Stomach smooth muscle (tissue), 2 donors: ENCODE data around the gene TAP2.

Experiments used
- H3K27ac ChIP-seq: one replicate; pipeline ENCODE4 v1.7.0; 2013; ENCODE audit warnings: mild to moderate bottlenecking, low read length, inconsistent platforms
- H3K27me3 ChIP-seq, 2 donors: one replicate each; pipeline ENCODE4 v1.7.0; 2013; ENCODE audit warnings: low read length in 2 of 2; ENCODE audit not compliant: insufficient read depth in 2 of 2, control insufficient read depth in 1 of 2
- H3K36me3 ChIP-seq, 2 donors: one replicate each; pipeline ENCODE4 v1.7.0; 2013; ENCODE audit warnings: low read length in 2 of 2; ENCODE audit not compliant: control insufficient read depth in 2 of 2, insufficient read depth in 2 of 2
- H3K4me1 ChIP-seq: one replicate; pipeline ENCODE4 v1.7.0; 2013; ENCODE audit warnings: low read length; ENCODE audit not compliant: control insufficient read depth, insufficient read depth
- H3K4me3 ChIP-seq, 2 donors: one replicate each; pipeline ENCODE4 v1.7.0; 2013; ENCODE audit warnings: low read length in 2 of 2
- H3K9ac ChIP-seq, 2 donors: one replicate each; pipeline ENCODE4 v1.7.0; 2013; ENCODE audit warnings: low read length in 2 of 2, mild to moderate bottlenecking in 1 of 2
- H3K9me3 ChIP-seq, 2 donors: one replicate each; pipeline ENCODE4 v1.7.0; 2013; ENCODE audit warnings: low read length in 2 of 2; ENCODE audit not compliant: control insufficient read depth in 2 of 2
- donor health status: healthy.
- donor health status: Pancreatic carcinoma.

Gene TAP2

GRCh38 chr6:32794510-32794909 lies 44.0 kb downstream of the TAP2 start:
- Histone ChIP-seq H3K27ac (no peak overlapping the region), H3K4me3 (no peak overlapping the region), H3K9me3 (peaks cover 0 to 6% of the 10 kb centered on the region in 2 donors), H3K4me1 (peaks cover 4% of the 10 kb centered on the region), H3K27me3 (peaks cover 12 to 18% of the 10 kb centered on the region in 2 donors), H3K9ac (no peak overlapping the region), H3K36me3 (no peaks in the 10 kb centered on the region)

GRCh38 chr6:32792901-32793435 lies 45.6 kb downstream of the TAP2 start:
- no peak overlapping the region for H3K27ac ChIP-seq

GRCh38 chr6:32790306-32790705 lies 48.2 kb downstream of the TAP2 start:
- H3K27ac ChIP-seq: no peak overlapping the region
- H3K4me1 ChIP-seq: no peaks in the 10 kb centered on the region
- peaks cover 12 to 13% of the 10 kb centered on the region in 2 donors for H3K27me3 ChIP-seq
- no peaks in the 10 kb centered on the region for H3K36me3 ChIP-seq
- no peak overlapping the region for H3K9ac ChIP-seq
- H3K9me3 ChIP-seq: no peaks in the 10 kb centered on the region
- H3K4me3 ChIP-seq: no peak overlapping the region

More at GRCh38 chr6:32792901-32793435, 45.6 kb downstream of the TAP2 start:
- Histone ChIP-seq H3K9me3 (no peaks in the 10 kb centered on the region), H3K4me3 (no peak overlapping the region), H3K27me3 (peaks cover 12 to 18% of the 10 kb centered on the region in 2 donors), H3K9ac (no peak overlapping the region), H3K4me1 (peaks cover 4% of the 10 kb centered on the region), H3K36me3 (no peaks in the 10 kb centered on the region)
